Keratinocyte (primary cell): ENCODE results near the gene PTPN23. TPM values are rescaled to one million over a fixed set of nuclear protein-coding genes. Genes with fewer than 3 reads are reported as not detected.
A peak's percentile ranks its signal among the peaks of the same experiment; 100 is the strongest.

Source experiments
- DNase-seq: peaks from one replicate; pipeline ENCODE4 v3.0.0-alpha.2; 2011; ENCODE audit warnings: low read depth, missing footprints, low spot score
- FAIRE-seq: peaks from 2 replicates; lab custom pipeline; 2011; peaks lifted over from hg19 to GRCh38; lab: Jason Lieb, UNC
- H2AFZ ChIP-seq: 2 replicates; pipeline ENCODE4 v1.6.0; 2012; ENCODE audit warnings: low read length, control low read depth, inconsistent platforms; ENCODE audit not compliant: control insufficient read depth
- H3K27ac ChIP-seq: 2 replicates; pipeline ENCODE4 v1.5.1; 2011; ENCODE audit warnings: low read length; ENCODE audit not compliant: control insufficient read depth, insufficient read depth
- H3K27me3 ChIP-seq: 3 replicates; pipeline ENCODE4 v1.6.0; 2011; ENCODE audit warnings: low read length; ENCODE audit not compliant: control insufficient read depth, insufficient read depth; ENCODE audit errors: extremely low read depth
- H3K36me3 ChIP-seq, 2 experiments: 2 replicates in 1 of 2; 3 replicates in 1 of 2; pipeline ENCODE4 v1.5.1; 2011; ENCODE audit warnings: low read length in 2 of 2, mild to moderate bottlenecking in 1 of 2; ENCODE audit not compliant: control insufficient read depth in 2 of 2, insufficient read depth in 2 of 2; ENCODE audit errors: extremely low read depth in 1 of 2
- H3K4me1 ChIP-seq: 3 replicates; pipeline ENCODE4 v1.5.1; 2011; ENCODE audit warnings: low read length; ENCODE audit not compliant: control insufficient read depth, insufficient read depth; ENCODE audit errors: extremely low read depth
- H3K4me2 ChIP-seq: 3 replicates; pipeline ENCODE4 v1.6.0; 2011; ENCODE audit warnings: low read depth, low read length; ENCODE audit not compliant: control insufficient read depth, insufficient read depth; ENCODE audit errors: extremely low read depth
- H3K4me3 ChIP-seq, 3 experiments: fragments of 200-600 bp in 1 of 3; sonication (generic) in 1 of 3; 2 replicates in 2 of 3; 3 replicates in 1 of 3; pipeline ENCODE4 v1.5.1; 2011 to 2016; ENCODE audit warnings: low read length in 3 of 3, mild to moderate bottlenecking in 3 of 3, control low read depth in 2 of 3, inconsistent platforms in 1 of 3, low read depth in 1 of 3, mixed read lengths in 1 of 3, mixed run types in 1 of 3, moderate library complexity in 1 of 3; ENCODE audit not compliant: control insufficient read depth in 2 of 3, insufficient read depth in 2 of 3; ENCODE audit errors: extremely low read depth in 1 of 3
- H3K79me2 ChIP-seq: 2 replicates; pipeline ENCODE4 v1.6.0; 2012; ENCODE audit warnings: low read length; ENCODE audit not compliant: control insufficient read depth, insufficient read depth
- H3K9ac ChIP-seq: 3 replicates; pipeline ENCODE4 v1.6.0; 2011; ENCODE audit warnings: low read length; ENCODE audit not compliant: control insufficient read depth, insufficient read depth; ENCODE audit errors: extremely low read depth
- H3K9me1 ChIP-seq: 3 replicates; pipeline ENCODE4 v1.6.0; 2011; ENCODE audit warnings: low read length; ENCODE audit not compliant: control insufficient read depth, insufficient read depth; ENCODE audit errors: extremely low read depth
- H3K9me3 ChIP-seq: 2 replicates; pipeline ENCODE4 v1.5.1; 2012; ENCODE audit warnings: low read depth, low read length; ENCODE audit not compliant: control insufficient read depth
- H4K20me1 ChIP-seq: 3 replicates; pipeline ENCODE4 v1.6.0; 2011; ENCODE audit warnings: low read length; ENCODE audit not compliant: control insufficient read depth, insufficient read depth; ENCODE audit errors: extremely low read depth
- EZH2 ChIP-seq: IDR thresholded peaks from one replicate; pipeline ENCODE4 v1.6.1; 2012; ENCODE audit warnings: inconsistent platforms, mild to moderate bottlenecking, low read length, moderate library complexity
- dilution Hi-C: fragments of 300-500 bp; cut with MboI; formaldehyde crosslinking; loops from one replicate; pipeline ENCODE4 v1.7.0; 2020; ENCODE audit warnings: low sequenced_read_pairs; ENCODE audit not compliant: extremely low pct_ligation_motif_present
- polyA plus RNA-seq, 5 experiments: library from polyadenylated mRNA; depleted of rRNA in 3 of 5; stranded (reverse) in 3 of 5; stranded (forward) in 1 of 5; unstranded in 1 of 5; fragments of >200 nt; gene quantifications; 1 replicate in 1 of 5; 2 replicates in 3 of 5; 3 replicates in 1 of 5; pipeline versions ENCODE4 v1.2.1 to v1.2.3, GENCODE V29; 2011 to 2012; ENCODE audit warnings: missing spikeins in 2 of 5, low read depth in 1 of 5, low replicate concordance in 1 of 5
- TF ChIP-seq, protein P1 (sequence below), 3 experiments: IDR thresholded peaks in 1 of 3; conservative IDR thresholded peaks in 1 of 3; optimal IDR thresholded peaks in 1 of 3; 2 replicates in 2 of 3; 3 replicates in 1 of 3; pipeline versions ENCODE3 to v1.5.1; 2011; ENCODE audit warnings: low read length in 3 of 3, mild to moderate bottlenecking in 3 of 3, moderate library complexity in 2 of 3, control low read depth in 1 of 3, inconsistent platforms in 1 of 3; ENCODE audit not compliant: insufficient read depth in 2 of 3; ENCODE audit errors: extremely low read depth in 1 of 3

PTPN23 gene
- polyA plus RNA-seq, 1 donor (not counting 4 experiments of a cell fraction or from before 2014, with no cell fraction given), result 1.3 TPM

DNA sequence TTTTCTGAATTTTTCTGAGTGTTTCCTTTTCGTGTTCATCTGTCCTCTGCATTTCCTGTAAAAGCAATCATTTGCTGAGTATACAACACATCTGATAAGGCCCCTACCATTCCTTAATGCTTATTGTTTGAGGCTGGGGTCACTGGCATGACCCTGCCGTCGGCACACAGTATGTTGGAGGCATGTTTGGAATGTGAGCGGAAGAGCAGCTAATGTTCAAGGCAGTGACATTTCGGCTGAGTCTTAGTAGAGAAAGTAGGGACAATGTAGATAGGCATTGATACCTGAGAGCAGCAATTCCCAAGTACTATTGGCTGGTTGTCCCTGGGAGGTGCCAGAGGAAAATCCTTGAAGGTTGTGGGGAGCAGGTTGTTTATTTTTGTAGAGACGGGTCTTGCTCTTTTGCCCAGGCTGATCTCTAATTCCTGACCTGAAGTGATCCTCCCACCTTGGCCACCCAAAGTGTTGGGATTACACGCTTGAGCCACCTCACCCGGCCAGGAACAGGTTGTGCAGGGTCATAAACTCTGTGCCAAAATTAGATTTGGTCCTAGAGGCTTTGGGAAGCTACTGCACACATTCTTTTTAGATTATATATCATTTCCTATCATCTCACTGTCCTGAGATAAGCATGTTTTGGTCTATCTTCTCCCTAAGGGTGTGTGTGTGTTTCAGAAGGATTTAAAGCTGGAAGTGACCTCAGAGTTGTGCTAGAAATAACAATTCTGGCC is 13.5 kb downstream of the PTPN23 start:
- H3K27ac ChIP-seq, result no peak overlapping the region
- no peaks in the 10 kb centered on the region for H3K27me3 ChIP-seq
- no peak overlapping the region for H3K4me3 ChIP-seq
- TF ChIP-seq, protein P1, sequence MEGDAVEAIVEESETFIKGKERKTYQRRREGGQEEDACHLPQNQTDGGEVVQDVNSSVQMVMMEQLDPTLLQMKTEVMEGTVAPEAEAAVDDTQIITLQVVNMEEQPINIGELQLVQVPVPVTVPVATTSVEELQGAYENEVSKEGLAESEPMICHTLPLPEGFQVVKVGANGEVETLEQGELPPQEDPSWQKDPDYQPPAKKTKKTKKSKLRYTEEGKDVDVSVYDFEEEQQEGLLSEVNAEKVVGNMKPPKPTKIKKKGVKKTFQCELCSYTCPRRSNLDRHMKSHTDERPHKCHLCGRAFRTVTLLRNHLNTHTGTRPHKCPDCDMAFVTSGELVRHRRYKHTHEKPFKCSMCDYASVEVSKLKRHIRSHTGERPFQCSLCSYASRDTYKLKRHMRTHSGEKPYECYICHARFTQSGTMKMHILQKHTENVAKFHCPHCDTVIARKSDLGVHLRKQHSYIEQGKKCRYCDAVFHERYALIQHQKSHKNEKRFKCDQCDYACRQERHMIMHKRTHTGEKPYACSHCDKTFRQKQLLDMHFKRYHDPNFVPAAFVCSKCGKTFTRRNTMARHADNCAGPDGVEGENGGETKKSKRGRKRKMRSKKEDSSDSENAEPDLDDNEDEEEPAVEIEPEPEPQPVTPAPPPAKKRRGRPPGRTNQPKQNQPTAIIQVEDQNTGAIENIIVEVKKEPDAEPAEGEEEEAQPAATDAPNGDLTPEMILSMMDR (optimal IDR thresholded peaks at IDR 0.05 in 1 of 3, IDR thresholded peaks at IDR 0.05 in 1 of 3, conservative IDR thresholded peaks at IDR 0.05 in 1 of 3; ENCODE audit: extremely low read depth in 1 of 3, insufficient read depth in 2 of 3, low read length in 3 of 3), result peak in 1 of 3 experiments; percentile 22
- no peak for TF ChIP-seq EZH2
- DNase-seq (no peak), FAIRE-seq (no peak)
- H3K79me2 ChIP-seq, result peaks cover 55% of the 10 kb centered on the region
- H3K9me3 ChIP-seq, result no peaks in the 10 kb centered on the region
- no peak overlapping the region for H2AFZ ChIP-seq
- dilution Hi-C loops, result no loop called here
- no peak overlapping the region for H3K4me2 ChIP-seq
- peaks cover 4 to 18% of the 10 kb centered on the region in 2 experiments for H3K36me3 ChIP-seq
- H3K4me1 ChIP-seq, result peaks cover 10% of the 10 kb centered on the region
- H4K20me1 ChIP-seq, result peaks cover 20% of the 10 kb centered on the region
- H3K9ac ChIP-seq, result no peak overlapping the region
- H3K9me1 ChIP-seq, result peaks cover 8% of the 10 kb centered on the region

GRCh38 chr3:47394881-47395280 is 14.1 kb downstream of the PTPN23 start:
- H3K27ac ChIP-seq, result no peak overlapping the region
- no peak for FAIRE-seq
- H3K4me2 ChIP-seq, result no peak overlapping the region
- dilution Hi-C loops, result no loop called here
- H3K4me3 ChIP-seq, result no peak overlapping the region
- H2AFZ ChIP-seq, result no peak overlapping the region
- no peaks in the 10 kb centered on the region for H3K27me3 ChIP-seq
- H3K9me1 ChIP-seq, result peaks cover 8% of the 10 kb centered on the region
- H3K79me2 ChIP-seq, result peaks cover 58% of the 10 kb centered on the region
- TF ChIP-seq EZH2, result no peak
- TF ChIP-seq, protein P1 (optimal IDR thresholded peaks at IDR 0.05 in 1 of 3, IDR thresholded peaks at IDR 0.05 in 1 of 3, conservative IDR thresholded peaks at IDR 0.05 in 1 of 3; ENCODE audit: extremely low read depth in 1 of 3, insufficient read depth in 2 of 3, low read length in 3 of 3), result no peak
- H4K20me1 ChIP-seq, result peaks cover 21% of the 10 kb centered on the region
- H3K36me3 ChIP-seq, result peaks cover 4 to 18% of the 10 kb centered on the region in 2 experiments
- no peak overlapping the region for H3K9ac ChIP-seq
- H3K9me3 ChIP-seq, result no peaks in the 10 kb centered on the region
- no peak for DNase-seq
- peaks cover 15% of the 10 kb centered on the region for H3K4me1 ChIP-seq
